ENCODE results near the gene SH3RF3.
A peak's percentile ranks its signal among the peaks of the same experiment; 100 is the strongest.

SH3RF3 gene

GRCh38 chr2:109313343-109313742, 184.3 kb downstream of the SH3RF3 start:
- no peak for DNase-seq

- no peak for DNase-seq
These were observed 187.1 kb downstream of the SH3RF3 start for GRCh38 chr2:109316091-109316490.

- no peak for DNase-seq
These were observed 188.6 kb downstream of the SH3RF3 start for GRCh38 chr2:109317471-109318095.

GRCh38 chr2:109318150-109318948, 189.3 kb downstream of the SH3RF3 start:
- peak; percentile 80 for DNase-seq

- no peak for DNase-seq
These were observed 189.9 kb downstream of the SH3RF3 start for GRCh38 chr2:109318949-109319342.

- DNase-seq = no peak
These were observed 191.4 kb downstream of the SH3RF3 start for GRCh38 chr2:109320195-109320922.

- no peak for DNase-seq
These were observed 192.6 kb downstream of the SH3RF3 start for GRCh38 chr2:109321570-109321969.

- DNase-seq = peak; percentile 45
These were observed 193.1 kb downstream of the SH3RF3 start for GRCh38 chr2:109322111-109322510.

- no peak for DNase-seq
These were observed 193.6 kb downstream of the SH3RF3 start for GRCh38 chr2:109322641-109323040.

- no peak for DNase-seq
These were observed 195.9 kb downstream of the SH3RF3 start for GRCh38 chr2:109324861-109325260.

GRCh38 chr2:109325570-109325969, 196.6 kb downstream of the SH3RF3 start:
- no peak for DNase-seq

GRCh38 chr2:109326306-109326705, 197.3 kb downstream of the SH3RF3 start:
- DNase-seq = no peak

- DNase-seq = no peak
These were observed 201.1 kb downstream of the SH3RF3 start for GRCh38 chr2:109330056-109330455.

GRCh38 chr2:109331081-109331480, 202.1 kb downstream of the SH3RF3 start:
- no peak for DNase-seq

- no peak for DNase-seq
These were observed 203.2 kb downstream of the SH3RF3 start for GRCh38 chr2:109331896-109332848.

- DNase-seq = no peak
These were observed 203.9 kb downstream of the SH3RF3 start for GRCh38 chr2:109332880-109333279.

GRCh38 chr2:109333414-109334210, 204.6 kb downstream of the SH3RF3 start:
- no peak for DNase-seq

- DNase-seq = no peak
These were observed 206.7 kb downstream of the SH3RF3 start for GRCh38 chr2:109335631-109336176.

GRCh38 chr2:109336296-109336695, 207.3 kb downstream of the SH3RF3 start:
- DNase-seq = no peak

GRCh38 chr2:109337221-109337620, 208.2 kb downstream of the SH3RF3 start:
- no peak for DNase-seq

GRCh38 chr2:109339519-109339966, 210.5 kb downstream of the SH3RF3 start:
- DNase-seq = no peak

Data from right kidney (tissue), 1 donor.